ENCODE data around the gene HAPLN3. TPM values are rescaled to one million over a fixed set of nuclear protein-coding genes. Genes with fewer than 3 reads are reported as not detected.

The HAPLN3 gene
- total and polyA plus RNA-seq, 2 experiments from 2014 or later, result 4.5 to 6.7 TPM

DNA sequence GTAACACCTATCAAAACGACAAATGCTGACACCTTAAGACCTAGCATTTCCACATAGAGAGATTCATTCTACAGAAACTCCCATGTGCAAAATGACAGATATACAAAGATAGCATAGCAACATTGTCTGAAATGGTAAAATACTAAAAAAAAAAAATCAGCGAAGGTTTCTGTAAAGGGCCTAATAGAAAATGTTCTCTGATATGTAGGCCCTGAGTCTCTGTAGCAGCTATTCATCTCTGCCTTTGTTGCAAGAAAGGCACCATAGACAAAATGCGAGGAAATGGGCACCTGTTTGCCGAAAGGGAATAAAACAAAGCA is 18.5 kb upstream of the HAPLN3 start:
- Histone ChIP-seq H4K20me1 (ENCODE audit: insufficient read depth) (no peaks in the 10 kb centered on the region), H3K36me3 (ENCODE audit: low read depth) (peaks cover 4% of the 10 kb centered on the region; the same call in 1 of the 2 replicates), H3K9me3 (ENCODE audit: low read depth) (no peaks in the 10 kb centered on the region), H3K4me1 (ENCODE audit: insufficient read depth) (peaks cover 23% of the 10 kb centered on the region), H3K4me2 (ENCODE audit: unreplicated experiment) (peak overlapping the region; percentile 95), H3K9ac (peak overlapping the region; percentile 90), H3K9me2 (ENCODE audit: insufficient read depth) (no peaks in the 10 kb centered on the region), H3K27me3 (replicated peaks; ENCODE audit: insufficient read depth) (no peaks in the 10 kb centered on the region), H3K4me3 (peak overlapping the region; percentile 91), H3K79me2 (ENCODE audit: insufficient read depth) (peaks cover 19% of the 10 kb centered on the region), H3K27ac (peak overlapping the region; percentile 62; the same call in 1 of the 2 replicates), H3F3A (ENCODE audit: insufficient read depth) (peaks cover 7% of the 10 kb centered on the region; the same call in 1 of the 2 replicates), H2AFZ (peak overlapping the region; percentile 84)
- 62 to 74% methylated on average over 4 of the region's 4 CpGs for WGBS, 2 experiments (ENCODE audit: low coverage in 1 of 2, low lambda C conversion rate in 2 of 2, missing lambda C conversion rate in 2 of 2)
- no peak for DNase-seq
- in situ Hi-C loops (cut with MboI), result no loop called here
- no peak for TF ChIP-seq EZH2 (IDR thresholded peaks at IDR 0.05; ENCODE audit: insufficient read depth, poor library complexity, severe bottlenecking)
- TF ChIP-seq EZH2phosphoT487 (IDR thresholded peaks at IDR 0.05; ENCODE audit: insufficient read depth, low read depth), result no peak

GRCh38 chr15:88913017-88913849 is 17.9 kb upstream of the HAPLN3 start, which contains the start of gene MFGE8:
Gene MFGE8 (minus strand): TSS chr15:88913379. CDS start chr15:88913319, 60 bp downstream.
- H3F3A ChIP-seq (ENCODE audit: insufficient read depth), result peaks cover 3% of the 10 kb centered on the region; the same call in 1 of the 2 replicates

GRCh38 chr15:88912500-88912921 is 17.2 kb upstream of the HAPLN3 start:
- DNase-seq, result peak; percentile 68
- H3K9me2 ChIP-seq (ENCODE audit: insufficient read depth), result no peaks in the 10 kb centered on the region
- no peaks in the 10 kb centered on the region for H3F3A ChIP-seq (ENCODE audit: insufficient read depth)
- peak overlapping the region; percentile 90 for H3K9ac ChIP-seq
- peak overlapping the region; percentile 62 for H3K27ac ChIP-seq
- peaks cover 18% of the 10 kb centered on the region for H3K4me1 ChIP-seq (ENCODE audit: insufficient read depth)
- TF ChIP-seq EZH2phosphoT487 (IDR thresholded peaks at IDR 0.05; ENCODE audit: insufficient read depth, low read depth) (no peak), EZH2 (IDR thresholded peaks at IDR 0.05; ENCODE audit: insufficient read depth, poor library complexity, severe bottlenecking) (no peak)
- peaks cover 19% of the 10 kb centered on the region for H3K79me2 ChIP-seq (ENCODE audit: insufficient read depth)
- H3K9me3 ChIP-seq (ENCODE audit: low read depth), result no peaks in the 10 kb centered on the region
- WGBS, 2 experiments (ENCODE audit: low coverage in 1 of 2, low lambda C conversion rate in 2 of 2, missing lambda C conversion rate in 2 of 2), result 3 to 5% methylated on average over 18 to 20 of the region's 20 CpGs
- in situ Hi-C loops (cut with MboI), result no loop called here
- H3K4me3 ChIP-seq, result peak overlapping the region; percentile 91
- peak overlapping the region; percentile 95 for H3K4me2 ChIP-seq (ENCODE audit: unreplicated experiment)
- H3K36me3 ChIP-seq (ENCODE audit: low read depth), result peaks cover 4% of the 10 kb centered on the region; the same call in 1 of the 2 replicates
- H4K20me1 ChIP-seq (ENCODE audit: insufficient read depth), result no peaks in the 10 kb centered on the region
- no peaks in the 10 kb centered on the region for H3K27me3 ChIP-seq (replicated peaks; ENCODE audit: insufficient read depth)
- H2AFZ ChIP-seq, result peak overlapping the region; percentile 84

More at GRCh38 chr15:88913017-88913849, 17.9 kb upstream of the HAPLN3 start, which contains the start of gene MFGE8:
- Histone ChIP-seq H3K4me2 (ENCODE audit: unreplicated experiment) (peak within 1 kb of the TSS; percentile 95), H3K4me3 (peak within 1 kb of the TSS; percentile 91), H3K4me1 (ENCODE audit: insufficient read depth) (peaks cover 19% of the 10 kb centered on the region), H3K79me2 (ENCODE audit: insufficient read depth) (peaks cover 19% of the 10 kb centered on the region), H3K9me2 (ENCODE audit: insufficient read depth) (no peaks in the 10 kb centered on the region), H3K9ac (peak within 1 kb of the TSS; percentile 90), H3K36me3 (ENCODE audit: low read depth) (peaks cover 4% of the 10 kb centered on the region; the same call in 1 of the 2 replicates), H2AFZ (peak within 1 kb of the TSS; percentile 84), H3K9me3 (ENCODE audit: low read depth) (no peaks in the 10 kb centered on the region), H4K20me1 (ENCODE audit: insufficient read depth) (no peaks in the 10 kb centered on the region), H3K27ac (peak within 1 kb of the TSS; percentile 62), H3K27me3 (replicated peaks; ENCODE audit: insufficient read depth) (no peaks in the 10 kb centered on the region)
- DNase-seq, result peak; percentile 88
- WGBS, 2 experiments (ENCODE audit: low coverage in 1 of 2, low lambda C conversion rate in 2 of 2, missing lambda C conversion rate in 2 of 2), result 2% methylated on average over 50 to 66 of the region's 67 CpGs
- no peak for TF ChIP-seq EZH2 (IDR thresholded peaks at IDR 0.05; ENCODE audit: insufficient read depth, poor library complexity, severe bottlenecking)
- TF ChIP-seq EZH2phosphoT487 (IDR thresholded peaks at IDR 0.05; ENCODE audit: insufficient read depth, low read depth), result no peak
- in situ Hi-C loops (cut with MboI), result no loop called here

DNA sequence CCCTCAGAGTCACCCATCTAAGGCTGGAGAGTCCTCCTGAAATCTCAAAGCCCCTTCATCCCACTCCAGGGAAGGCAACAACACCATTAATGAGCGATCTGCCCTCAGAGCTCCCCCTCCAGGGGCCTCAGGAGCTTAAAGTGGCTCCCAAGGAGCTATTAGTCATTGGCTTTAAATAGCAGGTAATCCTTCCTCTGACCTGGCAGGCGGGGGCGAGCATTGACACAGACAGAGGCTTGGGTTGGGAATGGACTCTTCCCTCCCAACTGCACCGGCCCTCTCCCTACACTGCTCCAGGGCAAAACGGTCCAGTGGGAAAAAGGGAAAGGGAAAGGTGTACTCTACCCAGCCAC is 16.4 kb upstream of the HAPLN3 start:
- H3K9ac ChIP-seq, result peak overlapping the region; percentile 90
- H3K9me2 ChIP-seq (ENCODE audit: insufficient read depth), result no peaks in the 10 kb centered on the region
- H3K4me3 ChIP-seq, result peak overlapping the region; percentile 91
- TF ChIP-seq EZH2 (IDR thresholded peaks at IDR 0.05; ENCODE audit: insufficient read depth, poor library complexity, severe bottlenecking), result no peak
- no peak for TF ChIP-seq EZH2phosphoT487 (IDR thresholded peaks at IDR 0.05; ENCODE audit: insufficient read depth, low read depth)
- in situ Hi-C loops (cut with MboI), result no loop called here
- H4K20me1 ChIP-seq (ENCODE audit: insufficient read depth), result no peaks in the 10 kb centered on the region
- H3K36me3 ChIP-seq (ENCODE audit: low read depth), result peaks cover 4% of the 10 kb centered on the region; the same call in 1 of the 2 replicates
- peaks cover 18% of the 10 kb centered on the region for H3K4me1 ChIP-seq (ENCODE audit: insufficient read depth)
- no peak overlapping the region for H2AFZ ChIP-seq
- no peaks in the 10 kb centered on the region for H3K27me3 ChIP-seq (replicated peaks; ENCODE audit: insufficient read depth)
- WGBS, 2 experiments (ENCODE audit: low coverage in 1 of 2, low lambda C conversion rate in 2 of 2, missing lambda C conversion rate in 2 of 2), result 46 to 55% methylated on average over 5 of the region's 5 CpGs
- H3F3A ChIP-seq (ENCODE audit: insufficient read depth), result no peaks in the 10 kb centered on the region
- peak; percentile 67 for DNase-seq
- H3K4me2 ChIP-seq (ENCODE audit: unreplicated experiment), result peak overlapping the region; percentile 95
- H3K79me2 ChIP-seq (ENCODE audit: insufficient read depth), result peaks cover 19% of the 10 kb centered on the region
- H3K9me3 ChIP-seq (ENCODE audit: low read depth), result no peaks in the 10 kb centered on the region
- no peak overlapping the region for H3K27ac ChIP-seq
